Choroid plexus epithelial cell (primary cell): ENCODE measurements around the gene CA10.

Source experiments
- DNase-seq: peaks from one replicate; pipeline ENCODE4 v3.0.0-alpha.2; 2010; ENCODE audit warnings: low read depth
- H3K4me3 ChIP-seq: 2 replicates; pipeline ENCODE4 v1.5.1; 2011; ENCODE audit warnings: low read depth, mild to moderate bottlenecking, control low read depth, low read length, moderate library complexity
- CTCF ChIP-seq: conservative IDR thresholded peaks from 2 replicates; pipeline ENCODE4 v1.5.1; 2011; ENCODE audit warnings: low read depth, mild to moderate bottlenecking, control low read depth, inconsistent platforms, low read length, moderate library complexity

Gene CA10

GRCh38 chr17:51651513-51652298 is 506.8 kb downstream of the CA10 start:
- no peak overlapping the region for H3K4me3 ChIP-seq
- TF ChIP-seq CTCF, result no peak
- DNase-seq, result no peak

GRCh38 chr17:51650772-51651171 is 507.7 kb downstream of the CA10 start:
- TF ChIP-seq CTCF, result no peak
- H3K4me3 ChIP-seq, result no peak overlapping the region
- DNase-seq, result no peak

GRCh38 chr17:51650202-51650601 is 508.3 kb downstream of the CA10 start:
- no peak for TF ChIP-seq CTCF
- no peak for DNase-seq
- H3K4me3 ChIP-seq, result no peak overlapping the region

- no peak for DNase-seq
- no peak for TF ChIP-seq CTCF
- H3K4me3 ChIP-seq, result no peak overlapping the region
These were observed 510.7 kb downstream of the CA10 start for GRCh38 chr17:51647826-51648225.

GRCh38 chr17:51647067-51647466 is 511.4 kb downstream of the CA10 start:
- H3K4me3 ChIP-seq, result no peak overlapping the region
- no peak for TF ChIP-seq CTCF

GRCh38 chr17:51646539-51646938 is 512.0 kb downstream of the CA10 start:
- TF ChIP-seq CTCF, result no peak
- no peak overlapping the region for H3K4me3 ChIP-seq
- DNase-seq, result no peak

More at GRCh38 chr17:51647067-51647466, 511.4 kb downstream of the CA10 start:
- DNase-seq, result no peak

GRCh38 chr17:51645056-51645455 is 513.5 kb downstream of the CA10 start:
- no peak overlapping the region for H3K4me3 ChIP-seq
- TF ChIP-seq CTCF, result no peak
- no peak for DNase-seq
